Body of pancreas (tissue), 4 donors: Measurements from ENCODE around the gene DCTN4. TPM values are rescaled to one million over a fixed set of nuclear protein-coding genes. Genes with fewer than 3 reads are reported as not detected.

ENCODE experiments used
- ATAC-seq: fragments of 150-250 bp; one replicate; pipeline ENCODE4 v1.9.1; 2016
- DNase-seq, 4 donors: peaks; one replicate each; pipeline ENCODE4 v3.0.0-alpha.2; 2019
- H3K27ac ChIP-seq, 4 donors: fragments of 200-600 bp; sonication (generic); 1 replicate in 3 of 4; 2 replicates in 1 of 4; pipeline versions ENCODE4 v1.5.1 to v1.6.1; 2016 to 2019; ENCODE audit warnings: mild to moderate bottlenecking in 1 of 4, mixed read lengths in 1 of 4, moderate library complexity in 1 of 4
- H3K27me3 ChIP-seq, 2 donors: fragments of 200-600 bp; sonication (generic); one replicate each; pipeline ENCODE4 v1.6.0; 2016; ENCODE audit warnings: mild to moderate bottlenecking in 1 of 2
- H3K36me3 ChIP-seq, 2 donors: fragments of 200-600 bp; sonication (generic); replicated peaks in 1 of 2; 2 replicates each; pipeline ENCODE4 v1.5.1; 2016; ENCODE audit warnings: low read depth in 2 of 2; ENCODE audit not compliant: insufficient read depth in 1 of 2
- H3K4me1 ChIP-seq: fragments of 200-600 bp; sonication (generic); one replicate; pipeline ENCODE4 v1.6.0; 2016
- H3K4me3 ChIP-seq, 2 donors: fragments of 200-600 bp; sonication (generic); 1 replicate in 1 of 2; 2 replicates in 1 of 2; pipeline ENCODE4 v1.5.1; 2016 to 2019
- H3K9me3 ChIP-seq, 3 donors: fragments of 200-600 bp; sonication (generic); 1 replicate in 2 of 3; 2 replicates in 1 of 3; pipeline ENCODE4 v1.5.1; 2016
- POLR2A ChIP-seq, 3 donors: fragments of 450-650 bp; IDR thresholded peaks; one replicate each; pipeline ENCODE4 v1.6.1; 2016; ENCODE audit warnings: antibody characterized with exemption in 3 of 3, mild to moderate bottlenecking in 2 of 3
- WGBS, 2 donors: methylation state at CpG; one replicate each; pipeline ENCODE4 v1.1.5; 2017; 5-methylcytosine and 5-hydroxymethylcytosine counted together
- intact Hi-C: fragments of 100-400 bp; cut with DNase I; formaldehyde crosslinking; loops from one replicate; pipeline ENCODE4 v1.15.1; 2023
- total RNA-seq, 2 donors: library from RNA; depleted of rRNA; stranded (reverse); fragments of >200 nt; gene quantifications; one replicate each; pipeline ENCODE4 v1.1.0, GENCODE V29; 2016
- TF ChIP-seq, protein P1 (sequence below), 7 experiments: fragments of 450-650 bp in 4 of 7; fragments of 200-600 bp in 3 of 7; sonication (generic) in 3 of 7; IDR thresholded peaks; one replicate each; pipeline ENCODE4 v1.5.1; 2016 to 2019; ENCODE audit warnings: antibody characterized with exemption in 7 of 7

DCTN4 gene
- total RNA-seq, 2 donors from 2014 or later = 30.6 to 49.4 TPM

DNA sequence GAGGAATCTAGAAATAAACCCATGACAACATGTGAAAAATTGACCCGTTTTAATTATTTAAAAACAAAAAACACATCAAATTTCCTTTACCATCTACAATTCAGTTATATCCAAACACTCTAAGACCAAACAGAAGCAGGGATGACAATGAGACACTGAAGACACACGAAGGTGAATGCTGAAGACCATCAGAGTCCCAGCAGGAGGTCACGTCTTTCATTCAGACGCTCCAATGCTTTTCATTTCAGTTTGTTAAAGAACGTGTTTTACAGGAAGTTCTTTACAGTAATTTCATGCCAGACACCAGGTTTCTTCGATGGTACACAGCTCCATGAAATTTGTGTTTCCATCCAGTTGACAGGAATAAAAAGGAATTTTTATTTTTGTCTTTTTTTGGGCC, 68.1 kb downstream of the DCTN4 start:
- Histone ChIP-seq H3K27ac (no peak overlapping the region), H3K27me3 (no peaks in the 10 kb centered on the region), H3K4me3 (no peak overlapping the region), H3K9me3 (no peaks in the 10 kb centered on the region), H3K4me1 (no peaks in the 10 kb centered on the region), H3K36me3 (peaks cover 35 to 47% of the 10 kb centered on the region in 2 donors)
- 74 to 79% methylated on average over 6 of the region's 6 CpGs for WGBS, 2 donors
- intact Hi-C loops = no loop called here
- DNase-seq (no peak), ATAC-seq (no peak)
- TF ChIP-seq POLR2A (IDR thresholded peaks at IDR 0.05) = no peak
- TF ChIP-seq, protein P1, sequence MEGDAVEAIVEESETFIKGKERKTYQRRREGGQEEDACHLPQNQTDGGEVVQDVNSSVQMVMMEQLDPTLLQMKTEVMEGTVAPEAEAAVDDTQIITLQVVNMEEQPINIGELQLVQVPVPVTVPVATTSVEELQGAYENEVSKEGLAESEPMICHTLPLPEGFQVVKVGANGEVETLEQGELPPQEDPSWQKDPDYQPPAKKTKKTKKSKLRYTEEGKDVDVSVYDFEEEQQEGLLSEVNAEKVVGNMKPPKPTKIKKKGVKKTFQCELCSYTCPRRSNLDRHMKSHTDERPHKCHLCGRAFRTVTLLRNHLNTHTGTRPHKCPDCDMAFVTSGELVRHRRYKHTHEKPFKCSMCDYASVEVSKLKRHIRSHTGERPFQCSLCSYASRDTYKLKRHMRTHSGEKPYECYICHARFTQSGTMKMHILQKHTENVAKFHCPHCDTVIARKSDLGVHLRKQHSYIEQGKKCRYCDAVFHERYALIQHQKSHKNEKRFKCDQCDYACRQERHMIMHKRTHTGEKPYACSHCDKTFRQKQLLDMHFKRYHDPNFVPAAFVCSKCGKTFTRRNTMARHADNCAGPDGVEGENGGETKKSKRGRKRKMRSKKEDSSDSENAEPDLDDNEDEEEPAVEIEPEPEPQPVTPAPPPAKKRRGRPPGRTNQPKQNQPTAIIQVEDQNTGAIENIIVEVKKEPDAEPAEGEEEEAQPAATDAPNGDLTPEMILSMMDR (IDR thresholded peaks at IDR 0.05) = no peak

DNA sequence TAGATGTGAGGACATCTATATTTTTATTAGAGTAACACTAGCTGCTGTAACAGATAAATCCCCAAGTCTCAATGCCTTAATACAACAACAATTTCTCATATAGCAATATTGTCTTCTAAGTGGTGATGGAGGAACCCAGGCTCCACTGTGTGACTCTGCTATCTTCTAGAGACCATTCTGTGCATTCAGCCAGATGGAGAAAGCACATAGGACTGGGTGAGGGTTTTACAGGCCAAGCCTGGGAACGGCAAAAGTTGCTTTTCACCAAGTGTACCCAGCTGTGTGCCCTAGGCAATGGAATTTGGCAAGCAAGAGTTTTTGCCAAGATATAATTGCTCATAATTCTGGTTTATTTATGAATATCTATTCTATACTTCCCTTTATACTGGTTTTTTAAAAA, 69.7 kb downstream of the DCTN4 start:
- 60 to 76% methylated on average over 1 of the region's 1 CpG for WGBS, 2 donors
- ATAC-seq (no peak), DNase-seq (no peak)
- Histone ChIP-seq H3K9me3 (no peaks in the 10 kb centered on the region), H3K36me3 (peaks cover 26 to 33% of the 10 kb centered on the region in 2 donors), H3K4me1 (no peaks in the 10 kb centered on the region), H3K27me3 (no peaks in the 10 kb centered on the region), H3K27ac (no peak overlapping the region), H3K4me3 (no peak overlapping the region)
- TF ChIP-seq, protein P1 (IDR thresholded peaks at IDR 0.05) = no peak
- no peak for TF ChIP-seq POLR2A (IDR thresholded peaks at IDR 0.05)
- intact Hi-C loops = no loop called here

DNA sequence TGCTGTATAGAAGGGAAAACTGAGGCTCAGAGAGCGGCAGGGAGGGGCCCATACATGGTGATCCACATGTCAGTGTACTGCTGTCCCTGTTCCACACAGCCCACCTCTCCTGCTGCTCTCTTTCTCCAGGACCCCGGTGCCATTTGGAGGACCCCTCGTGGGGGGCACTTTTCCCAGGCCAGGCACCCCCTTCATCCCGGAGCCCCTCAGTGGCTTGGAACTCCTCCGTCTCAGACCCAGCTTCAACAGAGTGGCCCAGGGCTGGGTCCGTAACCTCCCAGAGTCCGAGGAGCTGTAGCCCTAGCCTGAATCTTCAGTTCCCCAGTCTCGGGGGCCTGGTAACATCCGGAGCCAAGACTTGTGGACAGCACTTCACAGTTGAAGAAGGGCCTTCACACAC, 82.2 kb downstream of the DCTN4 start:
- no peak overlapping the region for H3K27ac ChIP-seq
- no peaks in the 10 kb centered on the region for H3K36me3 ChIP-seq
- no peaks in the 10 kb centered on the region for H3K9me3 ChIP-seq
- intact Hi-C loops = no loop called here
- TF ChIP-seq POLR2A (IDR thresholded peaks at IDR 0.05) = no peak
- TF ChIP-seq, protein P1 (IDR thresholded peaks at IDR 0.05) = no peak
- H3K27me3 ChIP-seq = peaks cover 0 to 6% of the 10 kb centered on the region in 2 donors
- ATAC-seq (no peak), DNase-seq (no peak)
- H3K4me3 ChIP-seq = no peak overlapping the region
- 73 to 76% methylated on average over 7 to 9 of the region's 9 CpGs for WGBS, 2 donors
- peaks cover 14% of the 10 kb centered on the region for H3K4me1 ChIP-seq

DNA sequence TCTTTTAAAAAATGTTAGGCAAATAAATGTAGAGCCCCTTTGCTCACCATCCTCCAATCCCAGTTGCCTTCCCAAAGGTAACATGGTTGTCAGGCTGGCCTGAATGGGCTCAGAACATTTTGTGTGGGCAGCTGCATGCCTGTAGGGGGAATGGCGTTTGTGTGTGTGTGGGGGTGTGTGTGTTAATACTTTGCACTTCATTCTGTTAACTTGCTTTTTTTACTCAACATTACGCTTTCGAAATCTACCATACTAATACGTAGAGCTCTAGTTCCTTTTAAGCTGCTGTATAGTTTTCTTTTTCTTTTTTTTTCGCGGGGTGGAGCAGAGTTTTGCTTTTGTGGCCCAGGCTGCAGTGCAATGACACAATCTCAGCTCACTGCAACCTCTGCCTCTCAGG, 83.7 kb downstream of the DCTN4 start:
- ATAC-seq (no peak), DNase-seq (no peak)
- intact Hi-C loops = no loop called here
- no peak overlapping the region for H3K27ac ChIP-seq
- H3K9me3 ChIP-seq = no peaks in the 10 kb centered on the region
- H3K4me3 ChIP-seq = no peak overlapping the region
- H3K27me3 ChIP-seq = peaks cover 0 to 9% of the 10 kb centered on the region in 2 donors
- peaks cover 17% of the 10 kb centered on the region for H3K4me1 ChIP-seq
- H3K36me3 ChIP-seq = no peaks in the 10 kb centered on the region
- no peak for TF ChIP-seq POLR2A (IDR thresholded peaks at IDR 0.05)
- TF ChIP-seq, protein P1 (IDR thresholded peaks at IDR 0.05) = no peak
- WGBS, 2 donors = 77 to 86% methylated on average over 6 of the region's 6 CpGs

DNA sequence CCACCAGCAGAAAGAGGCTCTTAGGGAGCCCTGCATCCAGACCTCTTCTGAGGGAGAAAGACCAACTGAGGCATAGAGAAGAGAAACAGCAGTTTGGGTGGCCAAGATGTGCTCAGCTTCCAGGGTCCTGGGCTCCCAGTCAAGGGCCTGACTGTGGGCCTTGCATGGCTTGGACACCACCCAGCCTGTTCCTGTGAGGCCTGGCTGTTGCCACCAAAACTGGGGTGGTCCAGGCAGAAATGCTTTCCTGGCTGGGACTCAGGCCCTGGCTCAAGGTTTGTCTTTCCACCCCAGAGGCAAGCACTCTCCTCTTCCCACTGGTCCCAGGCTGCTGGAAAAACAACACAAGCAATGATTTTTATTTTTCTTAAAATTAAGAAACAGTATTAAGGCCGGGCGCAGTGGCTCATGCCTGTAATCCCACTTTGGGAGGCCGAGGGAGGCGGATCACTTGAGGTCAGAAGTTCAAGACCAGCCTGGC, 84.4 kb downstream of the DCTN4 start:
- no peak overlapping the region for H3K27ac ChIP-seq
- no peak overlapping the region for H3K4me3 ChIP-seq
- H3K36me3 ChIP-seq = no peaks in the 10 kb centered on the region
- H3K4me1 ChIP-seq = peaks cover 17% of the 10 kb centered on the region
- WGBS, 2 donors = 72 to 88% methylated on average over 4 of the region's 4 CpGs
- TF ChIP-seq, protein P1 (IDR thresholded peaks at IDR 0.05) = no peak
- TF ChIP-seq POLR2A (IDR thresholded peaks at IDR 0.05) = no peak
- intact Hi-C loops = no loop called here
- no peaks in the 10 kb centered on the region for H3K9me3 ChIP-seq
- H3K27me3 ChIP-seq = peaks cover 0 to 9% of the 10 kb centered on the region in 2 donors
- no peak for ATAC-seq
- no peak for DNase-seq
